ENCODE measurements around the gene FAM83C. TPM values are rescaled to one million over a fixed set of nuclear protein-coding genes. Genes with fewer than 3 reads are reported as not detected.

FAM83C gene
- total and polyA plus RNA-seq, 9 of the 15 experiments (the other 6 are each of a cell fraction or from before 2014, with no cell fraction given) = not detected

DNA sequence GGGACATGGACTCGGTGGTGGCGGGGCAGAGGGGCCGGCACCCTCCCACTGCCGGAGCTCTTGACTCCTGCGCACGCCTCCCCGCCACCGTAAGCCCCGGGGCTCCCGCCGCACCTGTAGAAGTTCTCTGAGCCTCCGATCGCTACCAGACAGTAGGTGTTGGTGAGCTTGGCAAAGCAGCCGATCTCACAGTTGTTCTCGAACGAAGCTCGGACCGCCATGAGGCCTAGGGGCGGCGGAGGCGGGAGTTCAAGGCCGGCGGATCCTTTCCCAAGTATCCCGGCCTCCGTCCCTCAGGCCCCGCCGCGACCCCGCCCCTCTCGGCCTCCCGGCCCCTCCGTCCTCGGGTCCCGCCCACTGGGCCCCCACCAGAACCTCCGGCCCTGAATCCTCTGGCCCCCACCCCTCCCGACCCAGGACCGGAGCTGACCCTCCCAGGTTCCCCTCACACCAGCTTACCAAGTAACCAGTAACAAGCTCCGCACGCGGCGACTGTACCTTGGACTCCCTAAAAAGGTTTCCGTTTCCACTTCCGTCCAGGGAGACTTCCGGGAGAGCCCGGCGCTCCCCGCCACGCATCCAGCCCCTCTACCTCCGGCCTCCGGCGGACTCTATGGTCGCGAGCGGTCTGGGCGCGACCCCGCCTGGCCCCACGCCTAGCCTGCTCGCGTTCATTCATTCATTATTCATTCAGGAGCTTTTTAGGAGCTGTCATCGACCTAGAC, 7.8 kb downstream of the FAM83C start, which contains the start of gene EIF6 (continued):
- no peak for TF ChIP-seq GATA2 (CRISPR knock-in tag; IDR thresholded peaks at IDR 0.05)
- TF ChIP-seq ZNF707 (CRISPR knock-in tag; conservative IDR thresholded peaks at IDR 0.05) = no peak
- TF ChIP-seq MAX (CRISPR knock-in tag; IDR thresholded peaks at IDR 0.05) = peak; percentile 57
- TF ChIP-seq ETV1 (tag; conservative IDR thresholded peaks at IDR 0.05; ENCODE audit: low read depth) = peak; percentile 77
- TF ChIP-seq PRMT5 (CRISPR knock-in tag; IDR thresholded peaks at IDR 0.05) = no peak
- TF ChIP-seq MEIS2 (IDR thresholded peaks at IDR 0.05; ENCODE audit: partially characterized antibody) = peak; percentile 70
- TF ChIP-seq ZNF124 (CRISPR knock-in tag; IDR thresholded peaks at IDR 0.05) = no peak; the same call in 1 of the 2 replicates
- TF ChIP-seq GABPA (tag; conservative IDR thresholded peaks at IDR 0.05; ENCODE audit: low read depth) = peak; percentile 97
- TF ChIP-seq RBBP5 (IDR thresholded peaks at IDR 0.05; ENCODE audit: borderline replicate concordance, insufficient read depth, low read length, poor library complexity, severe bottlenecking) = peak; percentile 88
- no peak for TF ChIP-seq ZFP36 (IDR thresholded peaks at IDR 0.05; ENCODE audit: low read depth, low read length, partially characterized antibody)
- peak in 1 of 2 experiments; percentile 40; a peak in 1 of 4 replicates for TF ChIP-seq RCOR1 (IDR thresholded peaks at IDR 0.05; ENCODE audit: borderline replicate concordance in 1 of 2, low read depth in 2 of 2, low read length in 2 of 2)
- TF ChIP-seq CREM (IDR thresholded peaks at IDR 0.05; ENCODE audit: low read depth) = peak; percentile 62
- TF ChIP-seq ZNF512 (tag; IDR thresholded peaks at IDR 0.05) = no peak
- no peak for TF ChIP-seq CCAR2 (IDR thresholded peaks at IDR 0.05; ENCODE audit: low read depth, low read length)
- TF ChIP-seq ZNF449 (CRISPR knock-in tag; IDR thresholded peaks at IDR 0.05) = peak; percentile 66; the same call in 1 of the 2 replicates
- 0 out of 4 replicates have a peak, but pooled peaks of 1 of the 2 experiments have one; percentile 52 for TF ChIP-seq TEAD1 (CRISPR knock-in tag; IDR thresholded peaks at IDR 0.05)
- no peak for TF ChIP-seq ELK1 (CRISPR knock-in tag; IDR thresholded peaks at IDR 0.05)
- TF ChIP-seq RNF219 (CRISPR knock-in tag; IDR thresholded peaks at IDR 0.05) = no peak
- TF ChIP-seq MCM3 (IDR thresholded peaks at IDR 0.05) = no peak
- TF ChIP-seq SNIP1 (IDR thresholded peaks at IDR 0.05; ENCODE audit: low read depth) = peak; percentile 87
- TF ChIP-seq PHF21A (IDR thresholded peaks at IDR 0.05; ENCODE audit: borderline replicate concordance, low read depth) = no peak
